Measurements from ENCODE around the gene C1QTNF8.

The C1QTNF8 gene

DNA sequence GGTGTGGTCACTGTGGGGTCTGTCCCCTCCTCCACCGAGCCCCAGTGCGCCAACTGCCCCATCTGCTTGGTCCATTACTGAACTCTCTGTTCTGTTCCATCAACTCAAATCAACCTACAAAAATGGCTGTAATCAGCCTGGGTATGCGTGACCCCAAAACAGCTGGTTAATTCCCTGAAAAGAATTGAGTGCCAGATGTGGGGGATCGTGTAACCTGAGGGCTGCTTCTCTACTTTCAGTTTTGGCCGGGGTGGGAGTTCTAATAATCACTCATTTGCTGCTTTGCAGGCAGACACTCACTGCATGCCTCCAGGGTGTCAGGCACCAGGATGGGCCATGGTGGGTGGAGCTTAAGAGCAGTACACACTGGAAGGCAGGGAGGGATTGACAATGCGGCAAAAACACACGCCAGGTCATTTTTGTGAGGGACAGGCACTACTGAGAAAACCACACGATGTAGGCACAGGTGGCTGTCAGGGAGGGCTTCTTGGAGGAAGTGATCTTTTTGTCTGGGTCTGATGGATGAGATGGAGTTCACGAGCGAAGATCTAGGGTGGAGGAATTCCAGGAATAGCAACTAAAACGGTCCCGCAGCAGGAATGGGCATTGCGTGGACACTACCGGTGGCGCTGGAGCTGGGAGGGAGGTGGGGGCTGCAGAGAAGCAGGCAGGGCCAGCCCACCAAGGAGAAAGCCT, 53.8 kb downstream of the C1QTNF8 start:
- DNase-seq, result no peak

DNA sequence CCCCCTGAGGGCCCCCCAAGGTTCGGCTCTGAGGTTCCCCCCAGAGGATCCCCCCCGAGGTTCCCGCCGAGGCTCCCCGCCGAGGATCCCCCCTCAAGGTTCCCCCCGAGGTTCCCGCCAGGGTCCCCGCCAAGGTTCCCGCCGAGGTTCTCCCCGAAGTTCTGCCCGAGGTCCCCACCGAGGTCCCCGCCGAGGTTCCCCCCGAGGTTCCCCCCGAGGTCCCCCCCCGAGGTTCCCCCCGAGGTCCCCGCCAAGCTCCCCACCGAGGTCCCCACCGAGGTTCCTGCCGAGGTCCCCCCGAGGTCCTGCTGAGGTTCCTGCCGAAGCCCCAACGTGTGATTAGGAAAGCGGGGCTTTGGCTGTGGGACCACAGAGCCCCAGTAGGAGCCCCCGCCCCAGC, 55.7 kb downstream of the C1QTNF8 start:
- no peak for DNase-seq

DNA sequence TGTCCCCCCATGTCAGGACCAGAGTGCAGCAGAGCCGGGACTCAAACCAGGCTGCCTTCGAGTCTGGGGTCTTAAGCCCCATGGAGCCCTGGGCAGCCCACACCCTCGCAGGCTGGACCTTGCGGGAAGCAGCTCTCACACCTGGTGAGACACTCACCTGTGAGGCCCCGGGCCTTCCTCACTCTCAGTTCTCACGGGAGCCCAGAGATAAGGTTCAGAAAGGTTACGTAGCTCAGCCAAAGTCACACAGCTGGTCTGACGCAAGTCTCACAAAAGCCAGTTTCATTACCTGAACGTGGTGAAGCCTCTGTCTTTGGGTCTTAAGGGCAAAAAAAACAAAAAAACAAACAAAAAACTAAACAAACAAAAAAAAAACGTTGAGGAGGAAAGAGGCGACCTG, 56.3 kb downstream of the C1QTNF8 start:
- no peak for DNase-seq

DNA sequence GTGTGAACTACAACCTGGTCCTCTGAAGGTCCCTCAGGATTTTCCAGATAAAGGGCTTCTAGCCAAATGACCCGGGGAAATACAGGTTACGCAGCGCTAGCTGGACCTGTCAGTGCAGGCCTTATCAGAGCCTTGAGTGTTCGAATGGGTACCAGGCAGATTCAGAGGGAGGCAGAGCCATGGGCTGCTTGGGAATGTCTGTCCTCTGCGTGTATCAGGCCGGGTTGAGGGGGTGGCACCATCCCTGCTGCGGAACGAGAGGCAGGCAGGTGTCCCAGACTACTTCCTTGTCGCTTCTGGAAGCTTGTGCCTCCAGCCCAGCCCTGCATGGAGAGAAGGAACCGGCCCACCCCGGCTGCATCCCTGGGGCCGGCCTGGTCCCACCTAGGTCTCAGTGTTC, 57.1 kb downstream of the C1QTNF8 start:
- DNase-seq, result no peak
